IPS DF 6.9 (cell line): ENCODE data around the gene PRPF8.
"Not testable (repeated sequence)": the region's sequence is repeated elsewhere in the genome, so short reads cannot be mapped to it uniquely, and the experiment has no call there.

ENCODE experiments used
- DNase-seq: peaks from one replicate; pipeline ENCODE4 v3.0.0-alpha.2; 2013; ENCODE audit warnings: low read depth, low spot score
- H3K27ac ChIP-seq: one replicate; pipeline ENCODE4 v1.5.1; 2013; ENCODE audit warnings: low read length, control low read depth
- H3K27me3 ChIP-seq: 2 replicates; pipeline ENCODE4 v1.6.1; 2013; ENCODE audit warnings: mild to moderate bottlenecking, low read length; ENCODE audit not compliant: control insufficient read depth, insufficient read depth
- H3K36me3 ChIP-seq: 2 replicates; pipeline ENCODE4 v1.6.1; 2013; ENCODE audit warnings: low read length; ENCODE audit not compliant: control insufficient read depth, insufficient read depth
- H3K4me1 ChIP-seq: 2 replicates; pipeline ENCODE4 v1.6.1; 2013; ENCODE audit warnings: low read length; ENCODE audit not compliant: control insufficient read depth, insufficient read depth
- H3K4me3 ChIP-seq: 2 replicates; pipeline ENCODE4 v1.5.1; 2013; ENCODE audit warnings: mild to moderate bottlenecking, low read length
- H3K9me3 ChIP-seq: 2 replicates; pipeline ENCODE4 v1.6.1; 2013; ENCODE audit warnings: low read length, inconsistent platforms; ENCODE audit not compliant: control insufficient read depth, insufficient read depth
- WGBS: extraction: QIAGEN DNeasy Blood & Tissue Kit; methylation state at CpG from one replicate; pipeline ENCODE4 v1.1.7; 2013; ENCODE audit warnings: mixed read lengths, missing lambda C conversion rate; ENCODE audit not compliant: insufficient read length, insufficient coverage; 5-methylcytosine and 5-hydroxymethylcytosine counted together

PRPF8 gene

GRCh38 chr17:1709971-1710806 is 25.5 kb upstream of the PRPF8 start, which contains the start of gene TLCD2:
TSS of gene TLCD2 (minus strand) at chr17:1710377. CDS start at chr17:1710242, 135 bp downstream.
- Histone ChIP-seq H3K4me3 (peak within 1 kb of the TSS; percentile 81), H3K27me3 (no peaks in the 10 kb centered on the region), H3K9me3 (no peaks in the 10 kb centered on the region), H3K27ac (no peak within 1 kb of the TSS), H3K36me3 (no peaks in the 10 kb centered on the region; the same call in 1 of the 2 replicates), H3K4me1 (peaks cover 2% of the 10 kb centered on the region)
- WGBS: no CpG with 5 or more reads among the region's 83 CpGs
- no peak for DNase-seq

GRCh38 chr17:1709403-1709951 is 24.8 kb upstream of the PRPF8 start:
- no peaks in the 10 kb centered on the region; the same call in 1 of the 2 replicates for H3K36me3 ChIP-seq
- DNase-seq: no peak
- H3K4me1 ChIP-seq: no peaks in the 10 kb centered on the region; the same call in 1 of the 2 replicates
- no peak overlapping the region for H3K27ac ChIP-seq
- H3K4me3 ChIP-seq: peak overlapping the region; percentile 81; the same call in 1 of the 2 replicates
- H3K9me3 ChIP-seq: no peaks in the 10 kb centered on the region
- no peaks in the 10 kb centered on the region for H3K27me3 ChIP-seq
- no CpG with 5 or more reads among the region's 16 CpGs for WGBS

- not testable (repeated sequence) for H3K4me1 ChIP-seq, H3K9me3 ChIP-seq, H3K4me3 ChIP-seq, H3K27me3 ChIP-seq, H3K27ac ChIP-seq, H3K36me3 ChIP-seq, DNase-seq
- no CpG with 5 or more reads among the region's 10 CpGs for WGBS
Observed at GRCh38 chr17:1708791-1709346, 24.2 kb upstream of the PRPF8 start.

- Histone ChIP-seq H3K27me3 (no peaks in the 10 kb centered on the region), H3K4me1 (no peaks in the 10 kb centered on the region; the same call in 1 of the 2 replicates), H3K27ac (no peak overlapping the region), H3K4me3 (no peak overlapping the region), H3K9me3 (no peaks in the 10 kb centered on the region), H3K36me3 (no peaks in the 10 kb centered on the region; the same call in 1 of the 2 replicates)
- no CpG with 5 or more reads among the region's 5 CpGs for WGBS
- DNase-seq: no peak
Observed at GRCh38 chr17:1707107-1707506, 22.4 kb upstream of the PRPF8 start.

GRCh38 chr17:1705004-1705403 is 20.3 kb upstream of the PRPF8 start:
- no peak for DNase-seq
- Histone ChIP-seq H3K36me3 (no peaks in the 10 kb centered on the region; the same call in 1 of the 2 replicates), H3K27me3 (no peaks in the 10 kb centered on the region), H3K9me3 (no peaks in the 10 kb centered on the region), H3K4me1 (no peaks in the 10 kb centered on the region; the same call in 1 of the 2 replicates), H3K27ac (no peak overlapping the region), H3K4me3 (no peak overlapping the region)
- WGBS: no CpG with 5 or more reads among the region's 7 CpGs

GRCh38 chr17:1703063-1703462 is 18.4 kb upstream of the PRPF8 start:
- Histone ChIP-seq H3K36me3 (no peaks in the 10 kb centered on the region), H3K4me3 (no peak overlapping the region), H3K27ac (no peak overlapping the region), H3K9me3 (no peaks in the 10 kb centered on the region), H3K27me3 (no peaks in the 10 kb centered on the region), H3K4me1 (no peaks in the 10 kb centered on the region; the same call in 1 of the 2 replicates)
- DNase-seq: no peak
- WGBS: no CpG with 5 or more reads among the region's 4 CpGs

- H3K4me3 ChIP-seq, H3K27ac ChIP-seq, H3K27me3 ChIP-seq, H3K9me3 ChIP-seq, H3K36me3 ChIP-seq, H3K4me1 ChIP-seq, DNase-seq: not testable (repeated sequence)
- WGBS: no CpG with 5 or more reads among the region's 5 CpGs
Observed at GRCh38 chr17:1699891-1700290, 15.2 kb upstream of the PRPF8 start.

GRCh38 chr17:1697681-1698080 is 13.0 kb upstream of the PRPF8 start:
- Histone ChIP-seq H3K27ac (no peak overlapping the region), H3K9me3 (no peaks in the 10 kb centered on the region), H3K4me3 (no peak overlapping the region), H3K36me3 (no peaks in the 10 kb centered on the region), H3K27me3 (no peaks in the 10 kb centered on the region), H3K4me1 (no peaks in the 10 kb centered on the region)
- DNase-seq: no peak
- WGBS: no CpG with 5 or more reads among the region's 5 CpGs

GRCh38 chr17:1695365-1695764 is 10.7 kb upstream of the PRPF8 start:
- H3K27ac ChIP-seq: no peak overlapping the region
- DNase-seq: no peak
- no peak overlapping the region for H3K4me3 ChIP-seq
- no peaks in the 10 kb centered on the region for H3K27me3 ChIP-seq
- no peaks in the 10 kb centered on the region for H3K36me3 ChIP-seq
- no CpG with 5 or more reads among the region's 8 CpGs for WGBS
- H3K9me3 ChIP-seq: no peaks in the 10 kb centered on the region
- H3K4me1 ChIP-seq: no peaks in the 10 kb centered on the region

- Histone ChIP-seq H3K27me3 (no peaks in the 10 kb centered on the region), H3K4me1 (no peaks in the 10 kb centered on the region), H3K36me3 (no peaks in the 10 kb centered on the region), H3K4me3 (no peak overlapping the region), H3K9me3 (no peaks in the 10 kb centered on the region), H3K27ac (no peak overlapping the region)
- no peak for DNase-seq
- no CpG with 5 or more reads among the region's 7 CpGs for WGBS
Observed at GRCh38 chr17:1693339-1693738, 8.7 kb upstream of the PRPF8 start.
